K562 (cell line): ENCODE results near the gene GRIP1. TPM values are rescaled to one million over a fixed set of nuclear protein-coding genes. Genes with fewer than 3 reads are reported as not detected.

Source experiments
- ATAC-seq: fragments of 200-7000 bp; cut with Tn5 transposase; 3 replicates; pipeline ENCODE4 v1.9.1; 2020; ENCODE audit warnings: moderate library complexity
- BruUV-seq: library from RNA; stranded (reverse); fragments of 400-500 nt; replicated peaks from 2 replicates; lab custom pipeline; 2021; lab: Mats Ljungman, UMichigan
- CTCF ChIA-PET: fragments of 300-600 bp; formaldehyde crosslinking; extraction: SDS; loops from one replicate; lab custom pipeline; 2021; ENCODE audit warnings: low intra/inter-chr PET ratio; lab: Yijun Ruan, JAX
- POLR2A ChIA-PET: fragments of 300-600, 350-650 bp; sonication (Branson Sonifier 250); formaldehyde crosslinking; extraction: SDS; loops from one replicate; lab custom pipeline; 2021; ENCODE audit warnings: antibody characterized with exemption, inconsistent platforms; lab: Yijun Ruan, JAX
- DNase-seq, 4 experiments: peaks; one replicate each; pipeline versions ENCODE4 v3.0.0 to v3.0.0-alpha.2; 2011 to 2018; ENCODE audit warnings: low spot score in 3 of 4, mixed read lengths in 3 of 4; ENCODE audit errors: extremely low read depth in 1 of 4
- FAIRE-seq: peaks from 2 replicates; lab custom pipeline; 2011; peaks lifted over from hg19 to GRCh38; lab: Jason Lieb, UNC
- H2AFZ ChIP-seq: 2 replicates; pipeline ENCODE4 v1.6.0; 2011; ENCODE audit warnings: low read depth, low read length, control low read depth, inconsistent platforms
- H3K27ac ChIP-seq: fragments of 200-600 bp; 3 replicates; pipeline ENCODE4 v1.8.0; 2011; ENCODE audit warnings: low read depth, mild to moderate bottlenecking, control low read depth, inconsistent platforms, low read length, moderate library complexity, mixed read lengths; ENCODE audit errors: extremely low read depth
- H3K27me3 ChIP-seq, 2 experiments: fragments of 300-600 bp in 1 of 2; 2 replicates in 1 of 2; 3 replicates in 1 of 2; pipeline versions ENCODE4 v1.6.0 to v1.8.0; 2011; ENCODE audit warnings: inconsistent platforms in 2 of 2, low read length in 2 of 2, mild to moderate bottlenecking in 1 of 2, mixed read lengths in 1 of 2, moderate library complexity in 1 of 2; ENCODE audit not compliant: control insufficient read depth in 2 of 2, insufficient read depth in 2 of 2
- H3K36me3 ChIP-seq: fragments of 300-600 bp; 3 replicates; pipeline ENCODE4 v1.8.0; 2011; ENCODE audit warnings: mild to moderate bottlenecking, low read length, inconsistent platforms; ENCODE audit not compliant: control insufficient read depth, insufficient read depth
- H3K4me1 ChIP-seq, 2 experiments: fragments of 200-600 bp in 1 of 2; replicated peaks in 1 of 2; 2 replicates in 1 of 2; 3 replicates in 1 of 2; pipeline versions ENCODE4 v1.5.1 to v1.8.0; 2011; ENCODE audit warnings: inconsistent platforms in 2 of 2, low read length in 2 of 2, mild to moderate bottlenecking in 1 of 2, mixed read lengths in 1 of 2, moderate library complexity in 1 of 2; ENCODE audit not compliant: control insufficient read depth in 2 of 2, insufficient read depth in 2 of 2
- H3K4me2 ChIP-seq: 2 replicates; pipeline ENCODE4 v1.6.1; 2011; ENCODE audit warnings: low read length, control low read depth, inconsistent platforms, mixed read lengths; ENCODE audit not compliant: insufficient read depth
- H3K4me3 ChIP-seq: fragments of 200-600 bp; sonication (generic), shearing (Covaris generic); 2 replicates; pipeline ENCODE4 v1.5.1; 2016; ENCODE audit warnings: control low read depth, inconsistent platforms
- H3K79me2 ChIP-seq: fragments of 200-600 bp; 3 replicates; pipeline ENCODE4 v1.8.0; 2011; ENCODE audit warnings: low read length, inconsistent platforms; ENCODE audit not compliant: control insufficient read depth, insufficient read depth
- H3K9ac ChIP-seq, 2 experiments: 2 replicates each; pipeline versions ENCODE4 v1.6.0 to v1.6.1; 2011; ENCODE audit warnings: low read depth in 2 of 2, low read length in 2 of 2, control low read depth in 1 of 2, inconsistent platforms in 1 of 2, mild to moderate bottlenecking in 1 of 2, mixed read lengths in 1 of 2; ENCODE audit not compliant: insufficient read depth in 1 of 2
- H3K9me1 ChIP-seq: one replicate; pipeline ENCODE4 v1.6.0; 2011; ENCODE audit warnings: inconsistent platforms, mild to moderate bottlenecking, low read length, moderate library complexity; ENCODE audit not compliant: control insufficient read depth, insufficient read depth
- H3K9me3 ChIP-seq: replicated peaks from 2 replicates; pipeline ENCODE4 v1.5.1; 2011; ENCODE audit warnings: low read depth, low read length, inconsistent platforms; ENCODE audit not compliant: control insufficient read depth, insufficient read depth
- H4K20me1 ChIP-seq: replicated peaks from 2 replicates; pipeline ENCODE4 v1.6.1; 2011; ENCODE audit warnings: low read length, inconsistent platforms, mixed read lengths; ENCODE audit not compliant: control insufficient read depth, insufficient read depth
- GTF2F1 ChIP-seq: IDR thresholded peaks from 2 replicates; pipeline ENCODE4 v1.6.1; 2011; ENCODE audit warnings: low read depth, low read length, improper control_type of control experiment
- REST ChIP-seq, 2 experiments: fragments of 450-650 bp; formaldehyde crosslinking in 1 of 2; IDR thresholded peaks; 2 replicates each; pipeline versions ENCODE4 v1.4.0 to v1.6.1; 2014 to 2020; ENCODE audit warnings: mild to moderate bottlenecking in 2 of 2, borderline replicate concordance in 1 of 2, low read depth in 1 of 2
- SPI1 ChIP-seq: IDR thresholded peaks from 2 replicates; pipeline ENCODE4 v1.6.1; 2011; ENCODE audit warnings: low read depth, low read length, control low read depth, borderline replicate concordance
- ZNF57 ChIP-seq: fragments of 450-650 bp; formaldehyde crosslinking; IDR thresholded peaks from 2 replicates; pipeline ENCODE4 v1.4.0; 2020; ENCODE audit warnings: mild to moderate bottlenecking, moderate library complexity
- WGBS: fragments of 100-300 bp; shearing (Covaris generic); methylation state at CpG from one replicate; pipeline ENCODE4 v1.1.6; 2016; ENCODE audit warnings: low coverage, mixed read lengths; ENCODE audit not compliant: insufficient coverage; ENCODE audit errors: missing lambda C conversion rate; 5-methylcytosine and 5-hydroxymethylcytosine counted together
- in situ Hi-C: fragments of 300-500 bp; cut with MboI; formaldehyde crosslinking; loops from 4 replicates; pipeline ENCODE4 v1.15.0; 2018; ENCODE audit warnings: inconsistent platforms, mixed read lengths
- intact Hi-C: fragments of 100-400 bp; cut with micrococcal nuclease; formaldehyde crosslinking; loops from 2 replicates; pipeline ENCODE4 v1.14.2; 2022
- polyA plus RNA-seq, 8 experiments: library from polyadenylated mRNA; depleted of rRNA in 4 of 8; stranded (reverse) in 5 of 8; unstranded in 3 of 8; fragments of >200 nt; fragmentation: Nextera tagmentation in 2 of 8; fragmentation: Illumina TruSeq in 1 of 8; extraction: Ambion mirVana in 2 of 8; extraction: Trizol in 1 of 8; gene quantifications; 2 replicates each; pipeline versions ENCODE4 v1.2.1 to v1.2.3, GENCODE V29; 2011 to 2014; ENCODE audit warnings: inconsistent platforms in 1 of 8, missing spikeins in 1 of 8
- total RNA-seq, 7 experiments: library from RNA; depleted of rRNA in 6 of 7; stranded (reverse); fragments of >200 nt in 6 of 7; fragmentation: Illumina TruSeq in 2 of 7; extraction: Trizol in 2 of 7; gene quantifications; 2 replicates each; pipeline versions ENCODE4 v1.2.1 to v1.2.3, GENCODE V29; 2011 to 2021; ENCODE audit warnings: low replicate concordance in 1 of 7

GRIP1 gene
- total and polyA plus RNA-seq, 9 of the 15 experiments (the other 6 are each of a cell fraction or from before 2014, with no cell fraction given): 0.28 to 1.2 (median 0.45) TPM

GRCh38 chr12:66692986-66693385 is 14.1 kb upstream of the GRIP1 start:
- H3K27ac ChIP-seq: no peak overlapping the region
- H3K9ac ChIP-seq: no peak overlapping the region

More at GRCh38 chr12:66692986-66693385, 14.1 kb upstream of the GRIP1 start:
- H3K36me3 ChIP-seq: no peaks in the 10 kb centered on the region
- BruUV-seq: no TSS peak
- H2AFZ ChIP-seq: no peak overlapping the region
- no peaks in the 10 kb centered on the region for H3K4me1 ChIP-seq
- no peaks in the 10 kb centered on the region for H3K79me2 ChIP-seq
- DNase-seq (no peak), ATAC-seq (no peak), FAIRE-seq (no peak)
- H4K20me1 ChIP-seq: no peaks in the 10 kb centered on the region
- no peaks in the 10 kb centered on the region for H3K9me3 ChIP-seq
- TF ChIP-seq GTF2F1 (no peak), ZNF57 (CRISPR knock-in tag) (no peak), REST (IDR thresholded peaks at IDR 0.05; ENCODE audit: borderline replicate concordance) (no peak), REST (CRISPR knock-in tag; IDR thresholded peaks at IDR 0.05; ENCODE audit: low read depth) (no peak), SPI1 (no peak)
- intact Hi-C loops (loop anchor here (5.0 kb wide), 1 partner anchor 421 kb away; no protein-coding TSS in a partner anchor), in situ Hi-C loops (no loop called here)
- no peaks in the 10 kb centered on the region for H3K27me3 ChIP-seq
- no peaks in the 10 kb centered on the region for H3K9me1 ChIP-seq
- H3K4me3 ChIP-seq: no peak overlapping the region
- POLR2A ChIA-PET: no interaction called here
- WGBS: 0% methylated on average over 4 of the region's 4 CpGs
- CTCF ChIA-PET: interaction anchor here (0.7 kb wide), 1 partner anchor 372 kb away, joined by 3 read pairs; no protein-coding TSS in a partner anchor
- no peak overlapping the region for H3K4me2 ChIP-seq
